ENCODE measurements around the gene TBX21.

DNA sequence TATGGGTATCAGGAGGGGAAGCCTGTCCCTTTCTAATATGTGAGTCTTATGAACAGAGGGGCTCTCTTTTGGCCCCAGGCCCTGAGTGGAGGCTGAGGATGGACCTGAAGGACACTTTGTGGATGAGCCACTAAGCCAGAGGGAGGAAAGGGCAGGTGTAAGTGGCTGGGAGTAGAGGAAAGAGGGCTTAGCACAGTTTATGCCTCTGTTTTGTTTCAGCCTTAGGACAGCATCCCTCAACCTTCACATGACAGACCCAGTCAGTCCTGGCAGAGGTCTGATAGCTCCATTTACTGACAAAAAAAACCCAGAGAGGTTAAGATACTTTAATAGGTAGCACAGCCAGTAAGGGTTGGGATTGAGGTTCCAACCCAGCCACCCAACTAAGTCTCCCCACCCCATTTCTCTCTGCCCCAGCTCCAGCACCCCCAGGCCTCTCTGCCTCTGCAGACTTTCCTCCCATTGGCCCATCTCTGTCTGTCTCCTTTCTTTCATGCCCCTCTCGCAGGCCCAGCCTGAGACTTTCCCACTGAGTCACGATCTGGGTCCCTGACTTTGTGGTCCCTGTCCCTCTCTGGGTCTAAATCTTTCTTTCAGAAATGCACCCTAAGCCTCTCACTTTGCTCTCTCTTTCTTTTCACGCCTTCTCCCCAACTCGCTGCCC lies 4.7 kb upstream of the TBX21 start:
- no peak for TF ChIP-seq POLR2AphosphoS5 (IDR thresholded peaks at IDR 0.05)
- TF ChIP-seq, protein P1, sequence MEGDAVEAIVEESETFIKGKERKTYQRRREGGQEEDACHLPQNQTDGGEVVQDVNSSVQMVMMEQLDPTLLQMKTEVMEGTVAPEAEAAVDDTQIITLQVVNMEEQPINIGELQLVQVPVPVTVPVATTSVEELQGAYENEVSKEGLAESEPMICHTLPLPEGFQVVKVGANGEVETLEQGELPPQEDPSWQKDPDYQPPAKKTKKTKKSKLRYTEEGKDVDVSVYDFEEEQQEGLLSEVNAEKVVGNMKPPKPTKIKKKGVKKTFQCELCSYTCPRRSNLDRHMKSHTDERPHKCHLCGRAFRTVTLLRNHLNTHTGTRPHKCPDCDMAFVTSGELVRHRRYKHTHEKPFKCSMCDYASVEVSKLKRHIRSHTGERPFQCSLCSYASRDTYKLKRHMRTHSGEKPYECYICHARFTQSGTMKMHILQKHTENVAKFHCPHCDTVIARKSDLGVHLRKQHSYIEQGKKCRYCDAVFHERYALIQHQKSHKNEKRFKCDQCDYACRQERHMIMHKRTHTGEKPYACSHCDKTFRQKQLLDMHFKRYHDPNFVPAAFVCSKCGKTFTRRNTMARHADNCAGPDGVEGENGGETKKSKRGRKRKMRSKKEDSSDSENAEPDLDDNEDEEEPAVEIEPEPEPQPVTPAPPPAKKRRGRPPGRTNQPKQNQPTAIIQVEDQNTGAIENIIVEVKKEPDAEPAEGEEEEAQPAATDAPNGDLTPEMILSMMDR (IDR thresholded peaks at IDR 0.05): no peak

All from breast epithelium (tissue), 3 donors.